Esophagus (tissue), 2 donors: ENCODE data around the gene COMTD1. TPM values are rescaled to one million over a fixed set of nuclear protein-coding genes. Genes with fewer than 3 reads are reported as not detected.

ENCODE experiments used
- H3K27ac ChIP-seq, 2 donors: one replicate each; pipeline ENCODE4 v1.5.1; 2013; ENCODE audit warnings: low read depth in 2 of 2, mild to moderate bottlenecking in 2 of 2, inconsistent platforms in 1 of 2, low read length in 1 of 2, moderate library complexity in 1 of 2
- H3K27me3 ChIP-seq, 2 donors: one replicate each; pipeline ENCODE4 v1.6.1; 2013; ENCODE audit warnings: low read length in 2 of 2, control low read depth in 1 of 2, mild to moderate bottlenecking in 1 of 2; ENCODE audit not compliant: insufficient read depth in 2 of 2, control insufficient read depth in 1 of 2
- H3K36me3 ChIP-seq, 2 donors: one replicate each; pipeline ENCODE4 v1.6.1; 2013; ENCODE audit warnings: low read length in 1 of 2; ENCODE audit not compliant: control insufficient read depth in 2 of 2, insufficient read depth in 2 of 2
- H3K4me1 ChIP-seq, 2 donors: one replicate each; pipeline ENCODE4 v1.6.1; 2013; ENCODE audit warnings: low read length in 1 of 2; ENCODE audit not compliant: control insufficient read depth in 2 of 2, insufficient read depth in 2 of 2
- H3K4me3 ChIP-seq, 2 donors: one replicate each; pipeline ENCODE4 v1.5.1; 2013; ENCODE audit warnings: low read length in 2 of 2, mild to moderate bottlenecking in 2 of 2, low read depth in 1 of 2, moderate library complexity in 1 of 2
- H3K9me3 ChIP-seq, 2 donors: one replicate each; pipeline ENCODE4 v1.6.1; 2013; ENCODE audit warnings: mild to moderate bottlenecking in 2 of 2, low read depth in 1 of 2, low read length in 1 of 2, moderate library complexity in 1 of 2; ENCODE audit not compliant: control insufficient read depth in 2 of 2, insufficient read depth in 1 of 2
- WGBS, 2 donors: extraction: QIAGEN DNeasy Blood & Tissue Kit; methylation state at CpG; one replicate each; pipeline ENCODE4 v1.1.7; 2013; 5-methylcytosine and 5-hydroxymethylcytosine counted together
- polyA plus RNA-seq, 2 donors: library from polyadenylated mRNA; stranded (reverse); fragments of 200-250 nt; gene quantifications; one replicate each; pipeline ENCODE4 v1.2.3, GENCODE V29; 2013
- donor health status: healthy with polysubstance abuse.
- donor health status: Bipolar disorder and iron deficiency.

The COMTD1 gene
- polyA plus RNA-seq, 2 donors: 153 to 185 TPM

DNA sequence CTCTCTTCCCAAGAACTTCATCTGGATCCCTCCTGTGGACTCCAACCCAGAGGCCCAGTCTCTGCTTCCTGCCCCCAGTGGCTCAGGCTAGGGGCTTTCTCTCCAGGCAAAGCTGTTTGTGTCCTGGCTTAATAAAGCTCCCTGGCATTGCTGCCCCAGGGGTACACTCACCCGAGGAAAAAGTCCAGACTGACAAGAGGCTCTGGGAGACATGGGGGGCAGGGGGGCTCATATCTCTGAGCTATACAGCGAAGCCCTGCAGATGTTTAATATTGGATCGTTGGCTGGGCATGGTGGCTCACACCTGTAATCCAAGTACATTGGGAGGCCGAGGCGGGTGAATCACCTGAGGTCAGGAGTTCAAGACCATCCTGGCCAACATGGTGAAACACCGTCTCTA, 10.7 kb upstream of the COMTD1 start:
- peak overlapping the region; percentile 85 to 98 for H3K27ac ChIP-seq
- no peaks in the 10 kb centered on the region for H3K27me3 ChIP-seq
- peaks cover 9 to 34% of the 10 kb centered on the region in 2 donors for H3K4me1 ChIP-seq
- H3K36me3 ChIP-seq: no peaks in the 10 kb centered on the region
- H3K9me3 ChIP-seq: no peaks in the 10 kb centered on the region
- H3K4me3 ChIP-seq: no peak overlapping the region
- 72 to 74% methylated on average over 6 of the region's 6 CpGs for WGBS, 2 donors

DNA sequence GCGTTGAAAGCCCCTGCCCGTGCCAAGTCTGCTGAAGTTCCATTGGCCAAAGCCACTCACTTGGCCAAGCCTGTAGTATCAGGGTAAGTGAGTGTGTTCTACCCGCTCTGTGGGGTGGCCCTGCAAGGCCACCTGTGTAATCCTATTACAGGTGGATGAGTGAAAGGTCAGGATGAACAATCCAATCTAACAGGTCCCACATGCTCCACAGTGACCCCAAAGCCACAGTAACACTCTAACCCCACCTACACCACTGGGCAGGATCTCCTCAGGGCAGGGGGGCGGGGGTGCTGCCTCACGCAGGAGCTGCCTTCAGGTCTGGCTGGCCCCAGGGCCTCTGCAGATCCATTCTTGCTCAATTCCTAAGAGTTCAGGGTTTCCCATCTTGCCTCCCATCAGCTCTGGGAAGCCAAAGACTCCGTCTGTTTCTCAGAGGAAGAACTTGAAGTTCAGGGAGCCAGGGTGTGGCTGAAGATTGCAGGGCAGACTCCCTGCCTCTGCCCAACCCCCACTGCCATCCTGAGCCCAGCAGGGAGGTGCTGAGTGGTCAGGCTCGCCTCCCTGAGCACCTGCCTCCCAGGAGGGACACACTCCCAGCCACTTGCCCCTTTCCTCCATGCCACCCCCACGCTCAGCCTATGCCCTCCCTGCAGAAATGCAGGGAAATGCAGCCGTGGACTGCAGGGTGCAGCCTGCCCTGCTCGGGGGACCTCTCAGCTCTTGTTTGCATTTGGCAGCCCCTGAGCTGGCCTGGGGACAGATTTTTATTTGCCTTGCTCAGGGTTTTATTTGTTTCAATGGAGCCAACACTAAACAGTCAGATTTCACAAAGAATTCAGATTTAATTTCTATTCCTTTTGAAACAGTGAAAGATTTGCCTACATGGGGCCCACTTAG, 9.8 kb upstream of the COMTD1 start:
- 56 to 66% methylated on average over 10 of the region's 10 CpGs for WGBS, 2 donors
- Histone ChIP-seq H3K27ac (peak overlapping the region; percentile 85 to 98), H3K4me3 (no peak overlapping the region), H3K9me3 (no peaks in the 10 kb centered on the region), H3K36me3 (no peaks in the 10 kb centered on the region), H3K4me1 (peaks cover 9 to 30% of the 10 kb centered on the region in 2 donors), H3K27me3 (no peaks in the 10 kb centered on the region)

- peaks cover 9 to 29% of the 10 kb centered on the region in 2 donors for H3K4me1 ChIP-seq
- H3K9me3 ChIP-seq: no peaks in the 10 kb centered on the region
- no peaks in the 10 kb centered on the region for H3K27me3 ChIP-seq
- WGBS, 2 donors: 72 to 73% methylated on average over 8 of the region's 8 CpGs
- no peaks in the 10 kb centered on the region for H3K36me3 ChIP-seq
- H3K4me3 ChIP-seq: no peak overlapping the region
- peak overlapping the region; percentile 85 to 98 for H3K27ac ChIP-seq
Measured at GRCh38 chr10:75244487-75245353, 9.0 kb upstream of the COMTD1 start.

DNA sequence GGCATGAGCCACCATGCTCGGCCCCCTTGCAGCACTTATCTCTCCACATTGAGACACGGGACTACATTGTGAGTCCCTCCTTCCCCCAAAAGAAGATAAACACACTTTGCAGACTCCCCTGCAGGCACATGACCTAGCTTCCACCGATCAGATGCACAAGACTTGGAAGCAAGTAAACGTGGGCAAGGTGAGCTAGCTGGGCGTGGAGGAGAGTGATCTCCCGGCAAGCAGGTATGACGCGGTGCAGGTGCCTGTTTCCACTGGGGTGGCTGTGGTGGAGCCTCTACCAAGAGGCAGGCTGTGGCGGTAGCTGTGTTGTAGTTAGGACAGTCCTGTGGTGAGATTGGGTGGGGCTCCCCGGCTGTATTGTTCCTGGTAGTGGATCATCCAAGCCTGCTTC, 7.7 kb upstream of the COMTD1 start:
- Histone ChIP-seq H3K27ac (peak overlapping the region; percentile 85 to 98), H3K4me1 (peaks cover 3 to 27% of the 10 kb centered on the region in 2 donors)
- WGBS, 2 donors: 54 to 69% methylated on average over 10 of the region's 10 CpGs

DNA sequence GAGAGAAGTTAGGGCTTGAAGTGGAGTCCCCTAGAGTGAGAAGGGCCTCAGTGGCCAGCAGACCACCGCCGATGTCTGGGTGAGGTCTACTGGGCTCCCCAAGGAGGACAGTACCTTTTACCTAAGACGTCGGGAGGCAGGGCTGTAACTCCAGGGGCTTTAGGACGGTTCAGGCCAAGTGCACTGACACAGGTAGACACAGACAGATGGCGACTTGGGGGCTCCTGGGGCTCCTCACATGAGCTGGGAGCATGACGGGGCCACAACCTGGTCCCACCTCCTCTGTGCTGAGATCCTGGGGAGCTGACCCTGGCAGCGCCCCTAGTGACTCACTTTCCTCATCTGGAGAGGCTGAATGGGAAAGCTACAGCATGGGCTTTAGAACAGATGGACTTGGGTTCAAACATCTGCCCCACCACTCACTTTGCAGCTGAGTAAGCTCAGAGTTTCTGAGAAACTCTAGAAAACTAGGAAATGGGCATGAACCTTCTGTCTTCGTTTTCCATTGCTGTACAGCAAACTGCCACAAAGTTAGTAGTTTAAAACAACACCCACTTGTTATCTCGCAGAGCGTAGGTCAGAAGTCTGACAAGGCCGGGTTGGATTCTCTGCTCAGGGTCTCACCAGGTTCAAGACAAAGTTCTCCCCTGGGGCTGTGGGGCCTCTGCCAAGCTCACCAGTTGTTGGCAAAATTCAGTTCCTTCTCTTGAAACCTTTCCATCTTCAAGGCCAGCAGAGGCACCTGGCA, 4.7 kb upstream of the COMTD1 start:
- Histone ChIP-seq H3K4me3 (no peak overlapping the region), H3K27ac (no peak overlapping the region), H3K27me3 (no peaks in the 10 kb centered on the region), H3K9me3 (no peaks in the 10 kb centered on the region), H3K36me3 (no peaks in the 10 kb centered on the region), H3K4me1 (peaks cover 0 to 11% of the 10 kb centered on the region in 2 donors)
- WGBS, 2 donors: 81 to 88% methylated on average over 12 of the region's 12 CpGs

More for the DNA sequence above, 7.7 kb upstream of the COMTD1 start:
- no peaks in the 10 kb centered on the region for H3K27me3 ChIP-seq
- H3K4me3 ChIP-seq: no peak overlapping the region
- no peaks in the 10 kb centered on the region for H3K9me3 ChIP-seq
- H3K36me3 ChIP-seq: no peaks in the 10 kb centered on the region

GRCh38 chr10:75239096-75239790, 3.5 kb upstream of the COMTD1 start:
- 90 to 96% methylated on average over 11 of the region's 11 CpGs for WGBS, 2 donors
- no peaks in the 10 kb centered on the region for H3K4me1 ChIP-seq

GRCh38 chr10:75238182-75239095, 2.7 kb upstream of the COMTD1 start:
- Histone ChIP-seq H3K36me3 (peaks cover 0 to 1% of the 10 kb centered on the region in 2 donors), H3K4me3 (no peak overlapping the region), H3K27ac (no peak overlapping the region), H3K9me3 (no peaks in the 10 kb centered on the region), H3K27me3 (no peaks in the 10 kb centered on the region), H3K4me1 (peaks cover 0 to 3% of the 10 kb centered on the region in 2 donors)
- 92 to 93% methylated on average over 37 of the region's 37 CpGs for WGBS, 2 donors

More at GRCh38 chr10:75239096-75239790, 3.5 kb upstream of the COMTD1 start:
- Histone ChIP-seq H3K27me3 (no peaks in the 10 kb centered on the region), H3K36me3 (no peaks in the 10 kb centered on the region), H3K27ac (no peak overlapping the region), H3K9me3 (no peaks in the 10 kb centered on the region), H3K4me3 (no peak overlapping the region)

GRCh38 chr10:75236178-75236825, 545 bp upstream of the COMTD1 start:
- peaks cover 0 to 3% of the 10 kb centered on the region in 2 donors for H3K4me1 ChIP-seq
- peak overlapping the region; percentile 71 to 98 for H3K27ac ChIP-seq
- H3K9me3 ChIP-seq: no peaks in the 10 kb centered on the region
- 47 to 48% methylated on average over 12 of the region's 12 CpGs for WGBS, 2 donors
- no peak overlapping the region for H3K4me3 ChIP-seq
- no peaks in the 10 kb centered on the region for H3K27me3 ChIP-seq
- peaks cover 0 to 15% of the 10 kb centered on the region in 2 donors for H3K36me3 ChIP-seq
